Body of pancreas (tissue), 4 donors: ENCODE results near the gene IFI16.

Source experiments
- POLR2A ChIP-seq, 3 donors: fragments of 450-650 bp; IDR thresholded peaks; one replicate each; pipeline ENCODE4 v1.6.1; 2016; ENCODE audit warnings: antibody characterized with exemption in 3 of 3, mild to moderate bottlenecking in 2 of 3
- TF ChIP-seq, protein P1 (sequence below), 7 experiments: fragments of 450-650 bp in 4 of 7; fragments of 200-600 bp in 3 of 7; sonication (generic) in 3 of 7; IDR thresholded peaks; one replicate each; pipeline ENCODE4 v1.5.1; 2016 to 2019; ENCODE audit warnings: antibody characterized with exemption in 7 of 7

DNA sequence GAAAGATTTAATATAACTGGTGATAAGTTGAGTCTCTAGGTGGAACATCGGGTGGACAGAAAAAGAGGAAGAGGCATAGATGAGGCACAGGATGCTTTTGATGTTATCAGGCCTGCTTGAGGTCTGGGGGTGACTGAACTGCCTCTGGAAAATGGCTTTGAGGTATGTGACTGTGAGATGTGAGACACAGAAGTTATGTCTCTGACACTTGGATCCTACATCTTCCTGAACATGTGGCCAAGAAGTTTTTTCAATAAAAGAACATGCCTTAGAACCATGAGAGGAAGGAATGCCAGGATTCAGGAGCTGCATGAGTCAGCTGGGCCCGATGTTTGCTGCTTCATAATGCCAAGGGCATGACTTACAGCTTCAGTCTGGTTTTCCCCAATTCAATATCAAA lies 78.3 kb downstream of the IFI16 start:
- TF ChIP-seq, protein P1, sequence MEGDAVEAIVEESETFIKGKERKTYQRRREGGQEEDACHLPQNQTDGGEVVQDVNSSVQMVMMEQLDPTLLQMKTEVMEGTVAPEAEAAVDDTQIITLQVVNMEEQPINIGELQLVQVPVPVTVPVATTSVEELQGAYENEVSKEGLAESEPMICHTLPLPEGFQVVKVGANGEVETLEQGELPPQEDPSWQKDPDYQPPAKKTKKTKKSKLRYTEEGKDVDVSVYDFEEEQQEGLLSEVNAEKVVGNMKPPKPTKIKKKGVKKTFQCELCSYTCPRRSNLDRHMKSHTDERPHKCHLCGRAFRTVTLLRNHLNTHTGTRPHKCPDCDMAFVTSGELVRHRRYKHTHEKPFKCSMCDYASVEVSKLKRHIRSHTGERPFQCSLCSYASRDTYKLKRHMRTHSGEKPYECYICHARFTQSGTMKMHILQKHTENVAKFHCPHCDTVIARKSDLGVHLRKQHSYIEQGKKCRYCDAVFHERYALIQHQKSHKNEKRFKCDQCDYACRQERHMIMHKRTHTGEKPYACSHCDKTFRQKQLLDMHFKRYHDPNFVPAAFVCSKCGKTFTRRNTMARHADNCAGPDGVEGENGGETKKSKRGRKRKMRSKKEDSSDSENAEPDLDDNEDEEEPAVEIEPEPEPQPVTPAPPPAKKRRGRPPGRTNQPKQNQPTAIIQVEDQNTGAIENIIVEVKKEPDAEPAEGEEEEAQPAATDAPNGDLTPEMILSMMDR (IDR thresholded peaks at IDR 0.05), result no peak
- no peak for TF ChIP-seq POLR2A (IDR thresholded peaks at IDR 0.05)
